Measurements from ENCODE around the gene FOXL3. TPM values are rescaled to one million over a fixed set of nuclear protein-coding genes. Genes with fewer than 3 reads are reported as not detected.

Gene FOXL3
- polyA plus RNA-seq, 1 donor = not detected

DNA sequence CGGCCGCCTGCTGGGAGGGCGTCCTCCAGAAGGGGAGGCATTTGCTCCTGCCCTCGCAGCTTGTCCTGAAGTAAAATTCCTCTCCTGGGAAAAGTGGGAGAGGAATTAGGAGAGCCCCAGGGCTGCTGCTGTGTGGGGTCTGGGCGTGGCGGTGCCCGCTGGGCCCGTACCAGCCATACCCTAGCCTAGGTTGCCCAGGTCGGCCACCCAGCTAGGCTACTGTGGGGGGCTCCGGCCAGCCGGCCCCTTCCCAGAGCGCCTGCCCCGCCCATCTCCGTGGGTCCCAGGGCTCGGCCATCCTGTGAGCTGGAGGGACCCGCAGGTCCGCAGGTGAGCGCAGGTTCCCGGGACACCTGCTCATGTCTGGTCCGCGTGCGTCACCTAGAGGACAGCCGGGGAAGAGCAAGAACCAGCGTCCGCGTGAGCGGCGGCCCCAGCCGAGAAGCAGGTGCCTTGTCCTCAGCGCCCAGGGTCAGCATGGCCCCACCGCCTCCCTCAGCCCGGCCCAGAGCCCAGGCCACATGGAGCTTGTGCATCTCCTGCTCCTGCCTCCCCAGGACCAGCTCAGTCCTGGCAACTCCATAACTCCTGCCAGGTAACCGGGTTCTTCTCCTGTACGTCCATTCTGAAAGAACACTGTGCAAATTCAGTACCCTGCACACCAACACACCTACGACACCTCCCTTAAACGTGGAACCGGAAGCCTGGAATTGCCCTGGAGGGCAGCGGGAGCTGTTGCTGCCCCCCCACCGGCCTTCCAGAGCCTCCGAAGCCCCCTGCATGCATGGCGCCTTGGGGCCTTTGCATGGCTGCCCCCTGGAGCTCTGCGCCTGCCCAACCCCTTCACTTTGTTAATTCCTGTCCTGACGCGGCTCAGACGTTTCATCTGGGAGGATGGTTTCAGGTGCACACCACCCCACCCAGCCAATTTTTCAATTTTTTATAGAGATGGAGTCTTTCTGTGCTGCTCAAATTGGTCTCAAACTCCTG lies 22.8 kb upstream of the FOXL3 start:
- DNase-seq = no peak

DNA sequence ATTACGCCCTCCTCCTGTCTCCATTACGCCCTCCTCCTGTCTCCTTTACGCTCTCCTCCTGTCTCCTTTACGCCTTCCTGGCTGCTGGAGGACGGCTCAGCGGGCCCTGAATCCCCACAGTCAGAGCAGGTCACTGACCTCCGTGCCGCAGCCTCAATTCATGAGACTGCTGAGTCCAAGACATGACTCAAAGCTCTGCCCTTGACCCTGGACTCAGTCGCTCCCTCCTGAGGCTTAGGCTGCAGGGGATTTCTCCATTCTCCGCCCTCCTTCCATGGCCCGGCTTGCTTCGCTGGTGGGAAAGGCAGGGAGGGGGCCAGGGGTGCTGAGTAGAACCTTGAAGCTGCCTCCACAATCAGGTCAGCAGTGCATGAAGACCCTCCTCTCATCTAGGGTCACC lies 21.0 kb upstream of the FOXL3 start:
- DNase-seq = no peak

DNA sequence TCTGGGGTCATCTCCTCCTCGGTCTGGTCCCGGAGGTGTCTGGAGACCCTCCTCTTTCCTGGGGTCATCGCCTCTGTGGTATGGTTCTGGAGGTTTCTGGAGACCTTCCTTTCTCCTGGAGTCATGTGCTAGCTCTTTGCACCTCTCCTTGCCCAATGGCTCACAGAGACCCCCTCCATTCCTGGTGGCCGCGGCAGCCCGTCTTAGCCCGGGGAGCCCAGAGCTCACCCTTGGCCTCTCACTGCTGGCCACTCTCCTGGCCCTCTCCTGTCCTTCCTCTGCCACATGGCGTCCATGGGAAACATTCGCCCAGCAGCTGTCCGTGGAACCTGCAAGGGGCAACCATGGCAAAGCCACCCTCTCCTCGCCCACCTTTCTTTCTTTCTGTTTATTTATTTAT lies 20.2 kb upstream of the FOXL3 start:
- no peak for DNase-seq

DNA sequence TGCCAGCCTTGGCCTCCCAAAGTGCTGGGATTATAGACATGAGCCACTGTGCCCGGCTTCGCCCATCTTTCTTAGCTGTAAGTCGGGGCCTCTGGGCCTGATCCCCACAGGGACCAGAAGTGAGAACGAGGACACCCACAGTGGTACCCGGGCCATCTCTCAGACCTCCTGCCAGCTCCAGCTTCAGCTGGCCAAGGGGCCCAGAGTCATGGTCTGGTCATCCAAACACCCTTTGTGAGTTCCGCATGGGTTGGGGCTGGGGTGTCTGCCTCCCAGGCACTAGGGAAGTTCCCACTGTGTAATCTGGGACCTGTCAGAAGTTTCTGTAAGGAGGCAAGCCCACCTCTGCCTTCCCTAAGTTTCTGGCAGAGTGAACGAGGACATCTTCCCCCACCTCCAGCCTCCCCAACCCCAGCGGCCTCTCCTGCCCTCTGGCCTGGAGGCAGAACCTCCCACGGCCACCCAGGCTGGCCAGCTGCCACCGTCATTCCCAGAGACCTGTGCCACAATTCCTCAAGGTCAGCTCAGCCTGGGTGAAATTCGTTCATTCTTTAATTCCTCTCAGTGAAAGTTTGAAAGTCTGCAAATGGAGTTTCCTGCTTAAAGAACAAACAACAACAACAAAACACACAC lies 19.5 kb upstream of the FOXL3 start:
- no peak for DNase-seq

DNA sequence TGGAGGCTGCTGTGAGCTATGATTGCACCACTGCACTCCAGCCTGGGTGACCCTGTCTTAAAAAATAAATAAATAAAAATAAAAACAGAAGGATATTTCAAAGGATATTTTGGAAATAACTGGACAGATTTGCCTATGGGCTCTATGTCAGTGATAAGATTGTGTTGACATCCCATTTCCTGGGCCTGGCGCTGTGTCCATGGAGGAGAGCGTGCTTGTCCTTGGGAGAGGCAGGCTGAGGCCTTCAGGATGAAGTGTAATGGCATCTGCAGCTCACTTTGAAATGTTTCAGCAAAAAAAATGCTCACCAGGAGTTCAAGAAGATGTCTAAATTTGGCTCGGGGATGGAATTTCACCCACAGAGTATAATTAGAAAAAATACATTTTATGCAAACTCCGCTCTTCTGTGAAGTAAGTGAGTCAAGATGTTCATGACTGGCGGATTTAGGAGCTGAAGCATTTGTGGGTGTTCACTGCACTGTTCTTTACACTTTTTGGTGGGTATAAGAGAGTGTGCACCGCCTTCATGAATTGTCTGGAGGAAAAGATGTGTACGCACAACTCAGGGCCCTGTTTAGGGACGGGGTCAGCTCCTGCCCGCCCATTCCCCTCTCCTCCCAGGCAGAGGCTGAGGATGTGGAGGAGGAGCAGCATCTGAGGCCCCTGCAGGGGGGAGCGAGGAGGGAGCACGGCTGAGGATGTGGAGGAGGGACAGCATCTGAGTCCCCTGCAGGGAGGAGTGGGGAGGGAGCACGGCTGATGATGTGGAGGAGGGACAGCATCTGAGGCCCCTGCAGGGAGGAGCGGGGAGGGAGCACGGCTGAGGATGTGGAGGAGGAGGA lies 18.5 kb upstream of the FOXL3 start:
- no peak for DNase-seq

DNA sequence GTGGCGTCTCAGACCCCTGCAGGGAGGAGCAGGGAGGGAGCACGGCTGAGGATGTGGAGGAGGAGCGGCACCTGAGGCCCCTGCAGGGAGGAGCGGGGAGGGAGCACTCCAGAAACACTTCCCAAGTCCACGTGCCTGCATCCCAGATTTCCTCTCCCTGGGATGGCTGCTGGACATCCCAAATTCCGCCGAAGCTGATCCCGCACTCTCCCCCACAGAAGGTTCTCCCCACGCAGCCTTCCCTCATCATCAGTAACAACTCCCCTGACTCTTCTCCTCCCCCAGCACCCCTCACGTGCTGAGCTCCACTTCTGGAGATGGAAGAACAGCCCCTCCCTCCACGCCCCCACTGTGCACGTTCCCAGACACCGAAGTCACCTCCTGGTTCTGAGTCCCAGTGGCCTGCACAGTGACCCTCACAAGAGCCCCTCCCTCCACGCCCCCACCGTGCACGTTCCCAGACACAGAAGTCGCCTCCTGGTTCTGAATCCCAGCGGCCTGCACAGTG lies 17.8 kb upstream of the FOXL3 start:
- no peak for DNase-seq

DNA sequence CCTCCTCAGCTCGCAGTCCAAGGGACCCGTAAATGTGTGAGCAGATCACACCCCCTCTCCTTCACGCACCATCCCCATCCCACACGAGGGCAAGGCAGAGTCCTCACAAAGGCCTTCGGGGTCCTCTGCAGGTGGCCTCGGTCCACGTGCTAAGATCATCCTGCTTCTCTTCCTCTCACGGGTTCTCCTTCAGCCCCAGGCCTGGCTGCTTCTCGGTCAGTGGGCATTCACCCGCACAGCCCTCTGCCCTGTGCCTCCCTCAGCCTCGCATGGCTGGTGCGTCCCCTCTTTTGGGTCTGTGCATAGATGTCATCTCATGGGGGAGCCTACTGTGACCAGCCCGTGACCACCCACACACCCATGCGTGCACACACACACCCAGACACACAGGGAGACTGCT lies 17.3 kb upstream of the FOXL3 start:
- no peak for DNase-seq

DNA sequence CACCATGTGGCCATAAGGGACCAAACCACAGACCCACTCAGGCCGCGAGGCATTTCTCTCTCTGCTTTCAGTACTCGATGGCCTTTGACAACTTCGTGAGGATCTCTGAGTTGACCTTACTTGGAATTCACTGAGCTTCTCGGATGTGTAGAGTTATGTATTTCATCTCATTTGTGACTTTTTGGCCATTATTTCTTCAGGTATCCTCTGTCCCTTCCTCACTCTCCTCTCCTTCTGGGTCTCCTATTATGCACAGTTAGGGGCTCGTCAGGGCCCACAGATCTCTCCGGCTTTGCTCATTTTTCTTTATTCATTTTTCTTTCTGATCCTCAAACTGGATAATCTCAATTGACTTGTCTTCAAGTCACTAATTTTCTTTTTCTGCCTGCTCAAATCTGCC lies 16.6 kb upstream of the FOXL3 start:
- DNase-seq = no peak

DNA sequence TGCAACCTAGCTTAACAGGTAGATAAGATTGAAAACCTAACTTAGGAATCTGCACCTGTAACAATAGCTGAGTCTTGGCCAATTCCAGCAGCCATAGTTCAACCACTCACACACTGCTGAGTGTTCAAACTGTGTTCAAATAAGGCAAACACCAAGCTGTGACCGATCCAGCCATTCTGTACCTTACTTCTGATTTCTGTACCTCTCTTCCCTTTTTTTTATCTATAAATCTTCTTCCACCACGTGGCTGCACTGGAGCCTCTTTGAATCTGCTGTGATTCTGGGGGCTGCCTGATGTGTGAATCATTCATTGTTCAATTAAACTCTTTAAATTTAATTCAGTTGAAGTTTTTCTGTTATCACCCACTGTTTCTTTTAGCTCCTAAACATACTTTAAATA lies 15.7 kb upstream of the FOXL3 start:
- DNase-seq = no peak

DNA sequence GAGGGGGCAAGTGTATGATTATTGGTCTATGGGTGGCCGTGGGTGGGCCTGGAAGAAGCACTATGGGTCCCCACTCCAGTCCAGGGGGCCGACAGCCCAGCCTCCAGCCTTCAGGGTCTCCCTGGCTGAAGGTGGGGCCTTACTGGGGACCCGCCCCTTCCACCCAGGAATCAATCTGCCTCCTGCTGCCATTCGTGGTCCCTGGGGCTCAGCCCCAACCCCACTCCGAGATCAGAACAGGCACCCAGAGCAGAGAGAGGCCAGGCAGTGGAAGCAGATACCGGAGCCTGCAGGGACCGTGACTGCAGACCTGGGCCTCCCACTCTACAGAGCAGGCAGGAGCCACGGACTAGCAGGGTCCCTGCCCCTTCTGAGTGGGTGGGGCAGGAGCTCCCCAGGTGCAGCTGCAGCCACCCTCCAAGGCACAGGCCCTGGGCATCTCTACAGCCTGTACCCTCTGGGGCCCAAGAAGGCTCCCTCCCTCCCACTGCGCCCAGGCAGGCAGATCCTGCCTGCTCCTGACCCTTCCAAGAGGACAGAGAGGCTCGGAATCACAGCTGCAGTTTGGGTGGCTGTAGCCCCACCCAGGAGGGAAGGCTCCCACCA lies 13.6 kb upstream of the FOXL3 start:
- no peak for DNase-seq

DNA sequence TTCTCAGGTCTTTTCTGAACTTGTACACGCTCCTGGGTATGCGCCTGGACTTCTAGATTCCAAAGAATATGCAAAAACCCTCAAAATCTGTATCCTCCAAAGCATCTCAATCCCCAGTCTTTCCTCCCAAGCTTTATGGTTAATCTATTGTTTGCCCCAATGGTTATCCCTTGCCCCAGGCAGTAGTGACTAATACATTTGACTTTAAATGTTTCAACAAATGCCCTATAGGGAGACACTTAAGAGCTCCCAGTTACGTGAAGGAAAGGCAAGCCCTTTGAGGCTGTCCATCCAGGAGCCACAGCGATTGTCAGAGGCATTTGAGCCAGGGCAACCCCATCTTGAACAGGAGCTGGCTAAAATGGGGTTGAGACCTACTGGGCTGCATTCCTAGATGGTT lies 12.7 kb upstream of the FOXL3 start:
- no peak for DNase-seq

DNA sequence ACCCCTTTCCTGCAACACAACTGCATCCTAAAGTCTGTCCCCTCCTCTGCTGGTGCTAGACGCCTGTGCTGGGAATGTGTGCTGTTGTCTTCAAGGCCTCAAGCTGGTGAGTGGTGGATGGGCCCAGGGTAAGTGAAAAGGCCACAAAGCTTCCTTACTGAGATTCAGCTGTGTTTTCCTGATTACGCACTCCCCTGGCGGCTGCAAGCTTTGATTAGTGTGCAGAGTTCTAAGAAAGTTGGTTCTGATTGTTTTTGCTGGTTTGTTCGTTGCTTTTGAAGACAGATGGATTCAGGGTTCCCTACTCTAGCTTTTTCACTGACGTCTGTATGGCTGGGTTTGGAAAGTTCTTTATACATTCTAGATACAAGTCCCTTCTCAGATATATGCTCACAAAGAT lies 11.9 kb upstream of the FOXL3 start:
- DNase-seq = no peak

DNA sequence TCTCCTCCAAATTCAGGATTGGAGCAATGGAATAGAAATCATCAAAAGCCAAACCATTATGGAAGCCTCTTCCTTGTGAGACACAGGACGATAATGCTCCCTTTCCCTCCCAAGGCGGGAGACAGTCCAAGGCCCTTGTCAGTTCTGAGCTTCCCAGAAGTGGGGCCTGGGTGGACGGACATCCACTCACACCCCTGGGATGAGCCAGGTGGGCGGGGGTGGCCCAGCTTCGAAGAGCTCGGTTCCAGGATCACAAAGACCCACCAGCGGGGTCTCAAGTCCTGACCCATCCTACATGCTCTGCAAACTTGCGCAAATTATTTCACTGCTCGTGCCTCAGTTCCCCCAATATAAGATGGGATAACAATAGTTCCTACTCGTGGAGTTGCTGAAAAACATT lies 10.1 kb upstream of the FOXL3 start:
- DNase-seq = no peak

DNA sequence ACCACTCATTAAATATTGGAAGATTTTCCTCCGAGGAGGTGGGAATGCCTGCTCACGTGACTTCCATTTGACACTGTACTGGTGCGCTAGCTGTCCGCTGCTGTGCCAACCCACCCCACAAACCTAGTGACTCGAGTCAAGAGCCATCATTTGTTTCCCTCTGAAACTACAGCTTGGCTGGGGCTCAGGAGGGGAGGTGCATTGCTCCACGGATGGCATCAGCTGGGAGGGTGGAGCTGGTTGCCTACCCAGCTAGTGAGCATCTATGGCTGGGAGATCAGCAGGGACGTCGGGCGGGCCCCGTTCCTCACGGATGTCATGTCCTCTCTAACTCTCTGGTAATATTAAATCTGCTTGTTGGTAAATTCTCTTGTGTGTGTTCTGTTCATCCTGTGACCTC lies 9.5 kb upstream of the FOXL3 start:
- no peak for DNase-seq

DNA sequence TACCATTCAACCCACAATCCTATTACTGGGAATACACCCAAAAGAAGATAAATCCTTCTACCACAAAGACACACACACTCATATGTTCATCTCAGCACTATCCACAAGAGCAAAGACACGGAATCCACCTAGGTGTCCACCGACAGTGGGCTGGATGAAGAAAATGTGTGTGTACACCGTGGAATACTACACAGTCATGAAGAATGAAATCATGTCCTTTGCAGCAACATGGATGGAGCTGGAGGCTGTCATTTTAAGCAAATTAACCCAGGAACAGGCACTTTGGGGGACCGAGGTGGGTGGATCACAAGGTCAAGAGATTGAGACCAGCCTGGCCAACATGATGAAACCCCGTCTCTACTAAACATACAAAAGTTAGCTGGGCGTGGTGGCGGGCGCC lies 8.3 kb upstream of the FOXL3 start:
- DNase-seq = no peak

DNA sequence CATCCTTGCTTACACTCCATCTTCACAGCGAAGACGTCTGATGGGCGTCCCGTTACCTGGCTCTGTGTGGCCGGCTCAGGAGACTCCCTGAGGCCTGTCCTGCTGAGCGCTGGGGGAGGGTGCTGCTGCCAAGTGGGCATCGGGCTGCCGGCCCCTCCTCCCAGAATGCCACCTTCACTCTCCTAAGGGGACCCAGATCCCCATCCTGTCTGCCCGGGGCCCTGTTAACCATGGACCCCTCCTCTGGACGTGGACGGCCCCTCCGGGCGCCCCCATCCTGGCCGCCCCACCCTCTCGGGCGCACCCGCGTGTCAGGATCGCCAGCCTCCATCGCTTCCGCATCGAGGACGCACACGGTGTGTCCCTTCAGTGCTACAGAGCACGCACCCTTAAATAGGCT lies 7.3 kb upstream of the FOXL3 start:
- DNase-seq = no peak

DNA sequence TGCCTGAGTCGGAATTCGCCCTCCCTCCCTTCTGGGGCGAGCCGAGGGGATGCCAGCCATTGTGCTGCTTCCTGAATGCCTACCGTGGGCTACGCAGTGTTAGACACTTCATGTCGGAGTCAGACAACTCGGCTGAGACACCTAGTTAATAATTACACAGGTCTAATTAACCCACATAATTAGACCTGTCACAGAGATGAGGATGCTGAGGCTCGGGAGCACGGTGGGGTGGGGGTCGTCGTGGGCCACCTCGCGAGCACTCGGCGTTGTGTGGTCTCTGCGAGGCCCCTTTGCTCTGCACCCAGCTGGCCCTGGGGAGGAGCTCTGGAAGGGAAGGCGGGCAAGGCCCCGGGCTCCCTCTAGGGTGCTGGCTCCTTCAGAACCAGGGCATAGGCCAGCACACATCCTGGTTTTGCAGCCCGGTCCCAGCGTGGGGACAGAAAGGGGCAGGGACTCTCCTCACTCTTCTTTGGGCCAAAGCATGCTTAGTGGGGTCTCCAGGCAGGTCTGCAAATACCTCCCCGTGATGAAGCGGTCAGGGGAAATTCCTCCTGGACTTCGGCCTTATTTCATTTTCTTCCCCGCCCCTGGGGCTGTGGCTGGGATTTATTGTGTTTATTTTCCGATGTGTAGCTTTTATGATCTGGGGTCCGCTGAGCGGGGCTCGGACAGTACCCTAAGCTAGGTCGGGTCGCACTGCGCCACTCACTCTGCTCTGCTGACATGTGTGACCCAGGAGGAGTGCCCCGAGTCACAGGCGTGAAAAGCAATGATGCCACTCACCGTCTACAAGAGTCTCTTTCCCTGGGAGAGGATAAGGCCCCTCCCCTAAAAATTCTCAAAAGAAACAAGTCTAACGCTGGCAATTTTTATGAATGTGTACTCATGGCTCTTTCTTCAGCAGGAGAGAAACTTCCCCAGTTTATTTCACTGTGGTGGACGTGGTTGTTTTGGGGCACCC lies 4.9 kb upstream of the FOXL3 start:
- no peak for DNase-seq

DNA sequence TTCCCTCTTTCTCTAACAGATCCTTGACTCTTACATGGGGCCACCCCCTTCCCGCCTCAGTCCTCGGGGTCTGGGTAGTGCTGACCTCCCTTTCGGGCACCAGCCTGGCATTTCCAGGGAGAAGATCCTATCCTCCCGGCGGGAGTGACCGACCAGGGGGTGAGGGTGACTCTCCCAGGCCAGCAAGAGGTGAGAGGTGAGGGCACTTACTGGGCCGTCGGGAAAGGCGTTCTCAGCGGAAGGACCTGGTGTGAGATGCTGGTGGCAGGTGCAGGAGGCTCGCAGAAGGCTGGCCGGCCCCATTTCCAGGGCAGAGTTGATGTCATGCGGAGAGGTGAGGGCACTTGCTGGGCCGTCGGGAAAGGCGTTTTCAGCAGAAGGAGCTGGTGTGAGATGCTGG lies 4.2 kb upstream of the FOXL3 start:
- DNase-seq = no peak

DNA sequence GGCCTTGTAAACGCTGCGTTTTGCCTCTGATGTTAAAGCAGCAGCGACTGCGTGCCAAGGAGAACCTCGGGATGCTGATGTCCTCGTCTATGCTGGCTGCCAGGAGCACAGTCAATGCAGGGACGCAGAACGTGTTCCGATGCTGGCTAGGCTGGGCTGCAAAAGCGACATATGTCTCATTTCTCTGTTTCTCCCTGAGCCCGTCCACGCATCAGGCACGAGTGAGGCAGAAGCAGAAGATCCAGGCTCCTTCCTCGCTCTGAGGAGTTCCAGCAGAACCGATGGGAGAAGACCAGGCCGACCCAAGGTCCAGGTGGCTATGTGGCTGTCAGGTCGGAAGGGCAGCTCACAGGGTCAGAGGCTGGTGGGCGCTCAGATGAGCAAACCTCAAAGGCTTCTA lies 3.7 kb upstream of the FOXL3 start:
- no peak for DNase-seq

DNA sequence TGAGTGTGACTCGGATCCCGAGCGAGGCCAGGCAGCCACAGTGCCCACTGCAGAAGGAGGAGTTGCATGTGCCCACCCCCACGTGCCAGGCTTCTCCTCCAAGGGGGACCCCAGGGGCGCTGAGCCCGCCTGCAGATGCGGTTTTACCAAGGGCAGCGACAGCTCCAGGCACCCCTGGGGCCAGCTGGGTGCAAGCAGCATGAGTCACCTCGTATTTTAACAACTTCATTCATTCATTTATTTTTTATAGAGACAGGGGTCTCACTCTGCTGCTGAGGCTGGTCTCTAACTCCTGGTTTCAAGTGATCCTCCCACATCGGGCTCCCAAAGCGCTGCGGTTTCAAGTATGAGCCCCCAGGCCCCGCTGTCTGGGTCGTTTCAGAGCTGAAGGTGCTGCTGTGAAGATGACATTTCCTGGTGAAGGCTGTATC lies 1.3 kb upstream of the FOXL3 start:
- no peak for DNase-seq

DNA sequence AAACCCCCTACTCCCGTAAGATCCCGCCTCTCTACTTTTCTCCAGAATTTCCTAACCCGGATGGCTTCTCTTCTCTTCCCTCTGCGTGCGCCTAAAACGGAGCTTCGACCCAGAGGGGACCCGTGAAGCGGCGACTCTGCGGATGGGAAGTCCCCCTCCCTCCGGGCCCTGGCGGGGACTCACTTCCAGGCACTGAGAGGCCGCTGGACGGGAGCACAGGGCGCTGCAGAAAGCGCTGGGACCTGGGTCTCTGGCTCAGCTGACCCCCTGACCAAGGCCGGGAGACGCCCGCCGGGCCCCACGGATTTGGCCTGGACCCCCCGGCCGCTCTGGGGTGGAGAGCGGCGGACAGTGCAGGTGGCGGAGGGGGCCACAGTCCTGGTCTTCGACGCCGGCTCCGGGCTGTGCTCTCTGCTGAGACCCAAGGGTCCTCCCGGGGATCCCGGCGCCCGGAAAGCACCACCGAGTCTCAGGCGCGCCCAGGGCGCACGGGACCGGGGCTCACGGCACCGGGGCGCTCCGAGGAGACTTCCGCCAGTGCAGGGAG lies 688 bp upstream of the FOXL3 start:
- no peak for DNase-seq

All from left kidney (tissue), 2 donors.